ENCODE measurements around the gene INTS13. TPM values are rescaled to one million over a fixed set of nuclear protein-coding genes. Genes with fewer than 3 reads are reported as not detected.

Gene INTS13
- total and polyA plus RNA-seq, 2 of the 8 experiments (the other 6 are each of a cell fraction or from before 2014, with no cell fraction given): 20.5 to 58.2 TPM

- H3K56ac ChIP-seq (replicated peaks; ENCODE audit: insufficient read length, low read depth, low read length): no peak overlapping the region
- TF ChIP-seq JUN (IDR thresholded peaks at IDR 0.05; ENCODE audit: low read depth, low read length) (no peak), USF2 (IDR thresholded peaks at IDR 0.05; ENCODE audit: low read length) (no peak), EP300 (IDR thresholded peaks at IDR 0.05; ENCODE audit: borderline replicate concordance in 1 of 2, low read depth in 2 of 2, low read length in 2 of 2) (no peak), SAP30 (IDR thresholded peaks at IDR 0.05; ENCODE audit: insufficient read depth, insufficient replicate concordance, low read length) (no peak), ATF2 (IDR thresholded peaks at IDR 0.05; ENCODE audit: low read length) (no peak), CHD1 (IDR thresholded peaks at IDR 0.05; ENCODE audit: low read depth, low read length) (no peak)
Measured at GRCh38 chr12:26976687-26977086, 38.9 kb upstream of the INTS13 start.

More at GRCh38 chr12:26976687-26977086, 38.9 kb upstream of the INTS13 start:
- Histone ChIP-seq H4K91ac (replicated peaks; ENCODE audit: insufficient read length, low read length) (no peak overlapping the region), H2BK20ac (ENCODE audit: low read length) (no peak overlapping the region), H3K9ac (replicated peaks in 1 of 4; ENCODE audit: extremely low read depth in 1 of 4, low read depth in 3 of 4, low read length in 3 of 4) (no peak overlapping the region), H4K8ac (ENCODE audit: extremely low read depth, insufficient read depth, low read length) (no peak overlapping the region), H3K23ac (ENCODE audit: insufficient read length) (no peak overlapping the region), H4K5ac (ENCODE audit: insufficient read length, low read depth, low read length) (no peak overlapping the region), H3K36me3 (ENCODE audit: control insufficient read depth in 2 of 4, insufficient read depth in 4 of 4, low read length in 3 of 4) (peaks cover 5 to 28% (median 13%) of the 10 kb centered on the region in 4 experiments; a peak in 6 of 8 replicates), H3K4me3 (ENCODE audit: extremely low read depth in 1 of 4, insufficient read depth in 2 of 4, low read depth in 3 of 4, low read length in 4 of 4) (no peak overlapping the region), H2AK5ac (ENCODE audit: low read depth, low read length) (no peak overlapping the region), H2BK15ac (ENCODE audit: low read length) (no peak overlapping the region), H4K20me1 (replicated peaks in 1 of 2; ENCODE audit: control insufficient read depth in 1 of 2, insufficient read depth in 2 of 2, low read length in 2 of 2) (no peaks in the 10 kb centered on the region), H2AFZ (ENCODE audit: low read length) (no peak overlapping the region), H3K4ac (replicated peaks; ENCODE audit: insufficient read length, low read depth, low read length) (no peak overlapping the region), H3K18ac (ENCODE audit: extremely low read depth, low read length) (no peak overlapping the region), H3K79me1 (ENCODE audit: low read depth, low read length) (no peaks in the 10 kb centered on the region), H3K4me1 (replicated peaks in 1 of 4; ENCODE audit: control insufficient read depth in 3 of 4, insufficient read depth in 4 of 4, low read length in 3 of 4) (no peaks in the 10 kb centered on the region), H3K79me2 (ENCODE audit: control insufficient read depth in 1 of 2, insufficient read depth in 2 of 2, low read length in 2 of 2) (no peaks in the 10 kb centered on the region), H2BK5ac (ENCODE audit: low read depth, low read length) (no peak overlapping the region), H3K27ac (ENCODE audit: low read depth, low read length) (no peak overlapping the region), H3K23me2 (ENCODE audit: low read depth, low read length) (no peaks in the 10 kb centered on the region), H3K4me2 (ENCODE audit: insufficient read depth in 1 of 2, low read depth in 2 of 2, low read length in 2 of 2) (no peak overlapping the region), H2BK12ac (ENCODE audit: low read depth, low read length) (no peak overlapping the region), H3K27me3 (replicated peaks in 1 of 4; ENCODE audit: control insufficient read depth in 3 of 4, extremely low read depth in 1 of 4, insufficient read depth in 3 of 4, low read length in 3 of 4) (no peaks in the 10 kb centered on the region), H3K9me3 (ENCODE audit: insufficient read depth in 2 of 2, low read depth in 1 of 2, low read length in 1 of 2) (no peaks in the 10 kb centered on the region), H2BK120ac (replicated peaks; ENCODE audit: low read depth, low read length) (no peak overlapping the region), H3K14ac (ENCODE audit: insufficient read length) (no peak overlapping the region)
- 86% methylated on average over 2 of the region's 2 CpGs; no CpG with 5 or more reads in 1 of the 2 experiments for WGBS, 2 experiments (ENCODE audit: extremely low coverage in 1 of 2, insufficient coverage in 1 of 2, insufficient read length in 1 of 2, insufficient replicate concordance in 2 of 2, low coverage in 1 of 2, low lambda C conversion rate in 2 of 2, missing lambda C conversion rate in 1 of 2)
- FAIRE-seq (no peak), DNase-seq (ENCODE audit: low read depth in 1 of 2, low spot score in 2 of 2) (no peak)
- CTCF ChIA-PET (ENCODE audit: partially characterized antibody): interaction anchor here (1.4 to 1.6 kb wide), 3 partner anchors 22 to 105 kb away, joined by 3 to 4 read pairs (median 3); partner anchors contain the start of gene TM7SF3
- POLR2A ChIA-PET (ENCODE audit: partially characterized antibody): no interaction called here
